Breast epithelium (tissue), 3 donors: ENCODE results near the gene LIMD2.

Experiments
- POLR2AphosphoS5 ChIP-seq, 3 donors: sonication (generic); formaldehyde crosslinking; IDR thresholded peaks; one replicate each; pipeline ENCODE4 v1.6.1; 2017; ENCODE audit warnings: antibody characterized with exemption in 3 of 3
- TF ChIP-seq, protein P1 (sequence below), 3 donors: fragments of 450-650 bp; IDR thresholded peaks; one replicate each; pipeline ENCODE4 v1.5.1; 2016 to 2017; ENCODE audit warnings: antibody characterized with exemption in 3 of 3, mild to moderate bottlenecking in 3 of 3, moderate library complexity in 3 of 3

- TF ChIP-seq, protein P1, sequence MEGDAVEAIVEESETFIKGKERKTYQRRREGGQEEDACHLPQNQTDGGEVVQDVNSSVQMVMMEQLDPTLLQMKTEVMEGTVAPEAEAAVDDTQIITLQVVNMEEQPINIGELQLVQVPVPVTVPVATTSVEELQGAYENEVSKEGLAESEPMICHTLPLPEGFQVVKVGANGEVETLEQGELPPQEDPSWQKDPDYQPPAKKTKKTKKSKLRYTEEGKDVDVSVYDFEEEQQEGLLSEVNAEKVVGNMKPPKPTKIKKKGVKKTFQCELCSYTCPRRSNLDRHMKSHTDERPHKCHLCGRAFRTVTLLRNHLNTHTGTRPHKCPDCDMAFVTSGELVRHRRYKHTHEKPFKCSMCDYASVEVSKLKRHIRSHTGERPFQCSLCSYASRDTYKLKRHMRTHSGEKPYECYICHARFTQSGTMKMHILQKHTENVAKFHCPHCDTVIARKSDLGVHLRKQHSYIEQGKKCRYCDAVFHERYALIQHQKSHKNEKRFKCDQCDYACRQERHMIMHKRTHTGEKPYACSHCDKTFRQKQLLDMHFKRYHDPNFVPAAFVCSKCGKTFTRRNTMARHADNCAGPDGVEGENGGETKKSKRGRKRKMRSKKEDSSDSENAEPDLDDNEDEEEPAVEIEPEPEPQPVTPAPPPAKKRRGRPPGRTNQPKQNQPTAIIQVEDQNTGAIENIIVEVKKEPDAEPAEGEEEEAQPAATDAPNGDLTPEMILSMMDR (IDR thresholded peaks at IDR 0.05) = no peak
- TF ChIP-seq POLR2AphosphoS5 (IDR thresholded peaks at IDR 0.05) = no peak
These were observed 41.1 kb upstream of the LIMD2 start for GRCh38 chr17:63741143-63741407.
